Daoy (cell line): ENCODE data around the gene RFPL1. TPM values are rescaled to one million over a fixed set of nuclear protein-coding genes. Genes with fewer than 3 reads are reported as not detected.

ENCODE experiments used
- DNase-seq: peaks from one replicate; pipeline ENCODE4 v3.0.0-alpha.2; 2015; ENCODE audit warnings: low read depth
- total RNA-seq: library from RNA; depleted of rRNA; stranded (reverse); fragments of >200 nt; shearing (Covaris generic); gene quantifications from 2 replicates; pipeline ENCODE4 v1.2.3, GENCODE V29; 2014

The RFPL1 gene
- total RNA-seq, 1 experiment from 2014 or later = not detected

GRCh38 chr22:29442976-29443375 lies 4.6 kb downstream of the RFPL1 start:
- DNase-seq = no peak

GRCh38 chr22:29443452-29443851 lies 5.1 kb downstream of the RFPL1 start:
- DNase-seq = no peak

GRCh38 chr22:29443861-29444792 lies 5.7 kb downstream of the RFPL1 start:
- no peak for DNase-seq

GRCh38 chr22:29445508-29445907 lies 7.1 kb downstream of the RFPL1 start:
- no peak for DNase-seq

GRCh38 chr22:29447906-29448305 lies 9.5 kb downstream of the RFPL1 start:
- no peak for DNase-seq

- no peak for DNase-seq
These were observed 11.0 kb downstream of the RFPL1 start for GRCh38 chr22:29449296-29449875.

- no peak for DNase-seq
These were observed 11.8 kb downstream of the RFPL1 start for GRCh38 chr22:29450222-29450621.

GRCh38 chr22:29451863-29452262 lies 13.5 kb downstream of the RFPL1 start:
- DNase-seq = no peak

- DNase-seq = no peak
These were observed 15.9 kb downstream of the RFPL1 start for GRCh38 chr22:29454276-29454675.

GRCh38 chr22:29456211-29456671 lies 17.9 kb downstream of the RFPL1 start:
- no peak for DNase-seq

GRCh38 chr22:29457730-29458129 lies 19.3 kb downstream of the RFPL1 start:
- peak; percentile 69 for DNase-seq

GRCh38 chr22:29458551-29458950 lies 20.2 kb downstream of the RFPL1 start:
- no peak for DNase-seq

GRCh38 chr22:29459773-29460172 lies 21.4 kb downstream of the RFPL1 start:
- no peak for DNase-seq

- no peak for DNase-seq
These were observed 22.9 kb downstream of the RFPL1 start for GRCh38 chr22:29461263-29461662.

- DNase-seq = no peak
These were observed 25.2 kb downstream of the RFPL1 start for GRCh38 chr22:29463629-29464028.

- no peak for DNase-seq
These were observed 26.2 kb downstream of the RFPL1 start for GRCh38 chr22:29464581-29464980.

GRCh38 chr22:29469755-29470154 lies 31.4 kb downstream of the RFPL1 start:
- DNase-seq = no peak

GRCh38 chr22:29470159-29470855 lies 31.9 kb downstream of the RFPL1 start:
- peak; percentile 83 for DNase-seq

GRCh38 chr22:29473001-29473400 lies 34.6 kb downstream of the RFPL1 start:
- no peak for DNase-seq

GRCh38 chr22:29475550-29475949 lies 37.2 kb downstream of the RFPL1 start:
- no peak for DNase-seq

- DNase-seq = no peak
These were observed 37.7 kb downstream of the RFPL1 start for GRCh38 chr22:29476116-29476515.

- no peak for DNase-seq
These were observed 39.4 kb downstream of the RFPL1 start for GRCh38 chr22:29477723-29478318.
